Panc1 (cell line): ENCODE results near the gene TMEM256.

ENCODE experiments used
- POLR2AphosphoS5 ChIP-seq: IDR thresholded peaks from 2 replicates; pipeline ENCODE4 v1.6.1; 2012; ENCODE audit warnings: mild to moderate bottlenecking, low read depth, low read length, moderate library complexity
- REST ChIP-seq, 2 experiments: IDR thresholded peaks; 2 replicates each; pipeline ENCODE4 v1.6.1; 2011 to 2012; ENCODE audit warnings: low read depth in 2 of 2, control low read depth in 1 of 2, low read length in 1 of 2, mild to moderate bottlenecking in 1 of 2, moderate library complexity in 1 of 2; ENCODE audit not compliant: insufficient read depth in 1 of 2
- TCF7L2 ChIP-seq: IDR thresholded peaks from 2 replicates; pipeline ENCODE4 v1.6.1; 2011; ENCODE audit warnings: mild to moderate bottlenecking, low read depth, low read length, inconsistent platforms
- TF ChIP-seq, protein P1 (sequence below): fragments of 450-650 bp; IDR thresholded peaks from 2 replicates; pipeline ENCODE4 v1.5.1; 2017; ENCODE audit warnings: mild to moderate bottlenecking

GRCh38 chr17:7425316-7425715 lies 21.4 kb upstream of the TMEM256 start, which contains the start of gene SPEM2:
- TF ChIP-seq, protein P1, sequence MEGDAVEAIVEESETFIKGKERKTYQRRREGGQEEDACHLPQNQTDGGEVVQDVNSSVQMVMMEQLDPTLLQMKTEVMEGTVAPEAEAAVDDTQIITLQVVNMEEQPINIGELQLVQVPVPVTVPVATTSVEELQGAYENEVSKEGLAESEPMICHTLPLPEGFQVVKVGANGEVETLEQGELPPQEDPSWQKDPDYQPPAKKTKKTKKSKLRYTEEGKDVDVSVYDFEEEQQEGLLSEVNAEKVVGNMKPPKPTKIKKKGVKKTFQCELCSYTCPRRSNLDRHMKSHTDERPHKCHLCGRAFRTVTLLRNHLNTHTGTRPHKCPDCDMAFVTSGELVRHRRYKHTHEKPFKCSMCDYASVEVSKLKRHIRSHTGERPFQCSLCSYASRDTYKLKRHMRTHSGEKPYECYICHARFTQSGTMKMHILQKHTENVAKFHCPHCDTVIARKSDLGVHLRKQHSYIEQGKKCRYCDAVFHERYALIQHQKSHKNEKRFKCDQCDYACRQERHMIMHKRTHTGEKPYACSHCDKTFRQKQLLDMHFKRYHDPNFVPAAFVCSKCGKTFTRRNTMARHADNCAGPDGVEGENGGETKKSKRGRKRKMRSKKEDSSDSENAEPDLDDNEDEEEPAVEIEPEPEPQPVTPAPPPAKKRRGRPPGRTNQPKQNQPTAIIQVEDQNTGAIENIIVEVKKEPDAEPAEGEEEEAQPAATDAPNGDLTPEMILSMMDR: no peak
- TF ChIP-seq POLR2AphosphoS5 (no peak), TCF7L2 (no peak), REST (IDR thresholded peaks at IDR 0.05; ENCODE audit: insufficient read depth in 1 of 2, low read depth in 2 of 2, low read length in 1 of 2) (no peak)
